Activated CD8-positive, alpha-beta memory T cell treated with anti-CD3 and anti-CD28 coated beads, Interleukin-2, amount 50 U/mL, for 4 hours (primary cell): ENCODE data around the gene ASGR2.
"Not testable (repeated sequence)": the region's sequence is repeated elsewhere in the genome, so short reads cannot be mapped to it uniquely, and the experiment has no call there.

Source experiments
- DNase-seq: peaks from one replicate; pipeline ENCODE4 v3.0.0-alpha.2; 2020

ASGR2 gene

DNA sequence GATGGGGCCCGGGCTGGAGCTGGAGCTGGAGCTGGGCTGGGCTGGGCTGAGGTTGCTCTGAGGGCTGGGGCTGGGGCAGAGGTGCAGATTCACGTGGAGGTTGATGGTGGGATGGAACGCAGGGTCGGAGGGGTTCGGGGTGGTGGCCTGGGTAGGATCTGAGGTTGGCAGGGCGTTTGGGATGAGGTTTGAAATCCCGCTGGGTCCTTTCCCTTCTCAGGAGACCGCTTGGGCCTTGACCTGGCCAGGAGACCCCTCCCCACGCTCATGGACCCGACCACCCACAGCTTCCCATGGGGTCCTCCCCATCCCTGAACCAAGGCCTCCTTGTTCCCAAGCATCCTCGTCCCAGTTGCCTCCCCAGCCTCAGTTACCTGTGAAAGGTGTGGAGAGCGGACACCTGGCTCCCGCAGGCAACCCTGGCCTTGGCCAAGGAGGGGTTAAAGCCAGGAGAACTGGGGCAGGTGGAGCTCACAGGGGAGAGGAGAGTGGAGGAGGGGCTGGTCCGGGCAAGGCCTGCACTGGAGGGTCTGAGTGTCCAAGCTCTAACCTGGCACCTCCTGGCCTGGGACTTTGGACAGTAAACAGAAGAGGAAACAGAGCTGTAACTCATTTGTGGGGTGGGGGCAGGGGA is at the start of gene ASGR2:
Gene ASGR2 (minus strand): TSS at position 582 of the 634 bp plus-strand sequence. CDS start 582 bp downstream, outside the sequence.
- DNase-seq: no peak

GRCh38 chr17:7159571-7159970 is 44.9 kb upstream of the ASGR2 start:
- DNase-seq: not testable (repeated sequence)

- not testable (repeated sequence) for DNase-seq
Observed at GRCh38 chr17:7158424-7158823, 43.8 kb upstream of the ASGR2 start.

DNA sequence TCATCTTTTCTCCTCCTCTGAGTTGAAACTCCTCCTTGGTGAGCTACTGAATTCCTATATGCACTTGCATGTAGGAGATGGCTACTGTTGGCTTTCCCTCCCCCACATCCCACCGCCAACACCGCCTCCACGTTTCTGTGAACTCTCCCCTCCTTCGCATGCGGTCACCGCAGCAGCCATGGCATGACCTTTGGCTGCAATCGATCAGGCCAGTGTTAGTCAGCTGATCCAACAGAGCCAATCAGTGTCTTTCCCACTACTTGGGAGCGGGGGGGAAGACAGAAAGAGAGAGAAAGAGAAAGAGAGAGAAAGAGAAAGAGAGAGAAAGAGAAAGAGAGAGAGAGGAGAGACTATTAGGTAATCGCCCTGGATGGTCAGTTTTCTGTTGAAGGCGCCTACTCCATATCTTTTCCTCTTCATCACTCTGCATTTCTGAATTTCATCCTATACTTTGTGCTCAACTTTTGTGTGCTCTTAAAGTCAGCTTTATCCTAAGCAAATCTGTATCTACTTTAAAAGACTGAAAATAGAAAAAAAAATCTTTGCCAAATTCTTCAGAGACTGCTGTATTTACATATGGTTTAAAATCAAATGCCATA is 41.8 kb upstream of the ASGR2 start:
- no peak for DNase-seq

- no peak for DNase-seq
Observed at GRCh38 chr17:7147772-7148171, 33.1 kb upstream of the ASGR2 start.

DNA sequence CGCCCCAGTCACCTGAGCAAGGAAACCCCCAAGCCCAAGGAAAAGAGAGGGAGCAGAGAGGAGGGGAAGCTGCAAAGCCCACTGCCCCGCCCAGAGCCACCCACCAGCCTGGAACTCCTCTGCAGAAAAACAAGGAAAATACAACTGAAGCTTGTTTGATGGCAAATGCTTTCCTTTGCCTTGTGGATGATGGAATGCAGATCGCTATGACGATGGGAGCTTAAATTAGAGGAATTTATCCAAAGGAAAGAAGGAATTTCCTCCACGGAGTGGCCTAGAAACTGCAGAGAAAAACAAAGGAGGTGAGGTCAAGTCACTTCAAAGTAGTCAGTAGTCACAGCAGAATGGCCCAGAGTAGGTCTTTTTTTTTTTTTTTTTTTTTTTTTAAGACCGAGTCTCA is 31.5 kb upstream of the ASGR2 start:
- DNase-seq: no peak

DNA sequence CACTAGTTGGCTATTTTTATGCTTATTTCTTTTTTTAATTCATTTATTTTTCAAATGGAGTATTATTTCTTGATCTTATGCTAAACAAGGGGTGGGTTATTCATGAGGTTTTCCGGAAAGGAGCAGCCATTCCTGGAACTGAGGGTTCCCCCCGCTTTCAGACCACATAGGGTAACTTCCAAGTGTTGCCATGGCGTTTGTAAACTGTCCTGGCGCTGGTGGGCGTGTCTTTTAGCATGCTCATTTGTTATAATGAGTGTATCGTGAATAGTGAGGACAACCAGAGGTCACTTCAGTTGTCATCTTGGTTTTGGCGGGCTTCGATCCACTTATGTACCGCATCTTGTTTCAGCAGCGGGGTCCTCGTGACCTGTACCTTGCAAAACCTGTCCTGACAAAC is 29.6 kb upstream of the ASGR2 start:
- DNase-seq: no peak

GRCh38 chr17:7141824-7142223 is 27.2 kb upstream of the ASGR2 start:
- no peak for DNase-seq

- no peak for DNase-seq
Observed at GRCh38 chr17:7139400-7139799, 24.8 kb upstream of the ASGR2 start.

GRCh38 chr17:7138800-7139381 is 24.3 kb upstream of the ASGR2 start:
- no peak for DNase-seq

GRCh38 chr17:7137171-7137943 is 22.7 kb upstream of the ASGR2 start:
- DNase-seq: no peak

- peak; percentile 81 for DNase-seq
Observed at GRCh38 chr17:7136266-7136877, 21.8 kb upstream of the ASGR2 start.

- DNase-seq: no peak
Observed at GRCh38 chr17:7133916-7134315, 19.3 kb upstream of the ASGR2 start.

DNA sequence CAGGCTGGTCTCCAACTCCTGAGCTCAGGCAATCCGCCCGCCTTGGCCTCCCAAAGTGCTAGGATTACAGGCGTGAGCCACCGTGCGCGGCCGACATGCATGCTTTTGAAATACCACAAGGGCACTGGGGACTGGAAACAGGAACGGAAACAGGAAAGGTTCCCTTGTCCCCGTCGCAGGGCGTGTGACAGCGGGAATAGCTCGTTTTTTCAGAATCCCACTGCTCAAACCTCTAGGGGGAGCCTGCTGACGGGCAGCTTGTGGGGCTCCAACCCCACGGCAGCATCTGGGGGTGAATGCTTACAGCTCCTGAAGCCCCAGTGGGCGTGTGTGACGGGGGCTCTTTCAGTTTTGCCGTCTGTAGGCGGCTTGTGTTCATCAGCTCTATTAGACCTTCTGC is 18.8 kb upstream of the ASGR2 start:
- peak; percentile 63 for DNase-seq

GRCh38 chr17:7132511-7133094 is 18.0 kb upstream of the ASGR2 start:
- DNase-seq: peak; percentile 52

- DNase-seq: no peak
Observed at GRCh38 chr17:7131423-7131791, 16.8 kb upstream of the ASGR2 start.

- no peak for DNase-seq
Observed at GRCh38 chr17:7130621-7131422, 16.2 kb upstream of the ASGR2 start.

DNA sequence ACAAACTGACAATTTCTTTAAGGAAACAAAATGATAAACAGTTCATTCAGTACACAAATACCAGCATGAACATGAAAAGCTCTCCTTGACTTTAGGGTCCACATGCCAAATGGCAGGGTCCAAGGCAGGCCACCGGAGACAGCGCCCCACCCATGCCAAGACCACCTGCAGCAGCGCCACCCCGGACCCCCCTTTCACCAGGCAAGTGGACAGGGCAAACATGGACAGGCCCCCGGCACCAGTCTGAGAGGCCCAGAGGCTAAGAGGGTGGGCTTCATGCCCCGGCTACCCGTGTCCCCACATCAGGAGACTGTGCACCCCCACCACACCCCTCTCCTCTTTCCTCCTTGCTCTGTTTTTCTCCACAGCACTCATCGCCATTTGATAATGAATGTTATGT is 14.7 kb upstream of the ASGR2 start:
- DNase-seq: no peak

DNA sequence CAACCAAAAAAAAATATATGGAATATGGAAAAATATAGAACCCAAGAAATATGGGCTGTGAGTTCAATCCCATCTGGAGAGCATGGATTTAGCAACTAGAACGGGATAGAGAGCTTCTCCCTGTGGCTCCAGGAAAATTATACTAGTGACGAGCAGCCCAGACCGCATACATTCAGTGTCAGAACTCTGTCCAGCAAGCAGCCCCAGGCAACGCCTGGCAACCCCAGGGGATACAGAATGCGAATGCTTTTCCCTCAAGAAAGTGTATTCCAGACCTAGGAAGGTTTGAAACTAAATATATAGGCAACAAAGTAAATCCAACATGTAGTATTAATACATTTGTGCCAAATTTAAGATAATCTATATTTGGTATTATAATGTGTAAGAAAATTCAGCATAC is 13.5 kb upstream of the ASGR2 start:
- no peak for DNase-seq

GRCh38 chr17:7127501-7127900 is 12.9 kb upstream of the ASGR2 start:
- DNase-seq: not testable (repeated sequence)

DNA sequence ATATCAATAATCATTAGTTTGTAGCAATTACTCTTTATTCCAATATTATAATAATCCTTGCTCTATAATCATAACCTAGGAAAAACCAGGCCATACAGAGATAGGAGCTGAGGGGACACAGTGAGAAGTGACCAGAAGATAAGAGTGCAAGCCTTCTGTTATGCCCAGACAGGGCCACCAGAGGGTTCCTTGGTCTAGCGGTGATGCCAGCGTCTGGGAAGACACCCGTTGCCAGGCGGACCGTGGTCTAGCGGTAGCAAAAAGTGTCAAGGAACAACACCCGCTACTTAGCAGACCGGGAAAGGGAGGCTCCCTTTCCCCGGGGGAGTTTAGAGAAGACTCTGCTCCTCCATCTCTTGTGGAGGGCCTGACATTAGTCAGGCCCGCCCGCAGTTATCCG is 11.8 kb upstream of the ASGR2 start:
- DNase-seq: not testable (repeated sequence)

- no peak for DNase-seq
Observed at GRCh38 chr17:7124923-7125322, 10.3 kb upstream of the ASGR2 start.
